H1 (cell line): ENCODE data around the gene ENDOU. TPM values are rescaled to one million over a fixed set of nuclear protein-coding genes. Genes with fewer than 3 reads are reported as not detected.

Source experiments
- CTCF ChIA-PET: fragments of 300-600 bp; sonication (Branson Sonifier 250); formaldehyde crosslinking; loops from one replicate; lab custom pipeline; 2021; ENCODE audit not compliant: partially characterized antibody; lab: Charles Lee
- POLR2A ChIA-PET: fragments of 300-600 bp; sonication (Branson Sonifier 250); formaldehyde crosslinking; loops from one replicate; lab custom pipeline; 2021; ENCODE audit warnings: inconsistent platforms; ENCODE audit not compliant: partially characterized antibody; lab: Charles Lee
- DNase-seq, 2 experiments: peaks; one replicate each; pipeline versions ENCODE4 v3.0.0 to v3.0.0-alpha.2; 2010 to 2022; ENCODE audit warnings: low spot score in 2 of 2, low read depth in 1 of 2, mixed read lengths in 1 of 2
- FAIRE-seq: peaks from 2 replicates; lab custom pipeline; 2011; peaks lifted over from hg19 to GRCh38; lab: Jason Lieb, UNC
- H2AFZ ChIP-seq: 2 replicates; pipeline ENCODE4 v1.8.1; 2012; ENCODE audit warnings: low read length, inconsistent platforms
- H2AK5ac ChIP-seq: 2 replicates; pipeline ENCODE4 v1.6.1; 2013; ENCODE audit warnings: low read depth, low read length
- H2BK120ac ChIP-seq: replicated peaks from 2 replicates; pipeline ENCODE3; 2013; ENCODE audit warnings: low read depth, low read length, inconsistent platforms
- H2BK12ac ChIP-seq: 2 replicates; pipeline ENCODE4 v1.6.1; 2013; ENCODE audit warnings: low read depth, low read length
- H2BK15ac ChIP-seq: 2 replicates; pipeline ENCODE4 v1.6.1; 2013; ENCODE audit warnings: low read length
- H2BK20ac ChIP-seq: 2 replicates; pipeline ENCODE4 v1.6.1; 2013; ENCODE audit warnings: low read length
- H2BK5ac ChIP-seq: 2 replicates; pipeline ENCODE4 v1.6.1; 2013; ENCODE audit warnings: low read depth, low read length
- H3K14ac ChIP-seq: 2 replicates; pipeline ENCODE4 v1.6.1; 2013; ENCODE audit warnings: inconsistent platforms; ENCODE audit not compliant: insufficient read length
- H3K18ac ChIP-seq: 2 replicates; pipeline ENCODE4 v1.6.1; 2013; ENCODE audit warnings: low read length; ENCODE audit errors: extremely low read depth
- H3K23ac ChIP-seq: 2 replicates; pipeline ENCODE4 v1.6.1; 2013; ENCODE audit warnings: inconsistent platforms; ENCODE audit not compliant: insufficient read length
- H3K23me2 ChIP-seq: 2 replicates; pipeline ENCODE4 v1.6.1; 2013; ENCODE audit warnings: low read depth, low read length
- H3K27ac ChIP-seq: 2 replicates; pipeline ENCODE4 v1.6.1; 2011; ENCODE audit warnings: low read depth, low read length, inconsistent platforms
- H3K27me3 ChIP-seq, 4 experiments: replicated peaks in 1 of 4; 1 replicate in 1 of 4; 2 replicates in 3 of 4; pipeline versions ENCODE4 v1.6.1 to v1.8.1; 2011 to 2013; ENCODE audit warnings: low read length in 3 of 4, mild to moderate bottlenecking in 3 of 4, inconsistent platforms in 2 of 4, mixed read lengths in 2 of 4, moderate library complexity in 1 of 4; ENCODE audit not compliant: control insufficient read depth in 3 of 4, insufficient read depth in 3 of 4; ENCODE audit errors: extremely low read depth in 1 of 4
- H3K36me3 ChIP-seq, 4 experiments: 2 replicates each; pipeline versions ENCODE4 v1.6.1 to v1.8.1; 2011 to 2013; ENCODE audit warnings: mild to moderate bottlenecking in 4 of 4, low read length in 3 of 4, moderate library complexity in 2 of 4, control low read depth in 1 of 4, inconsistent platforms in 1 of 4; ENCODE audit not compliant: insufficient read depth in 4 of 4, control insufficient read depth in 2 of 4
- H3K4ac ChIP-seq: replicated peaks from 2 replicates; pipeline ENCODE3; 2013; ENCODE audit warnings: low read length, low read depth, mixed read lengths, inconsistent platforms; ENCODE audit not compliant: insufficient read length
- H3K4me1 ChIP-seq, 4 experiments: replicated peaks in 1 of 4; 1 replicate in 1 of 4; 2 replicates in 3 of 4; pipeline versions ENCODE4 v1.6.1 to v1.8.1; 2011 to 2013; ENCODE audit warnings: low read length in 3 of 4, inconsistent platforms in 2 of 4, mixed read lengths in 1 of 4; ENCODE audit not compliant: insufficient read depth in 4 of 4, control insufficient read depth in 3 of 4
- H3K4me2 ChIP-seq, 2 experiments: 2 replicates each; pipeline versions ENCODE4 v1.6.1 to v1.8.1; 2011 to 2013; ENCODE audit warnings: low read depth in 2 of 2, low read length in 2 of 2, control low read depth in 1 of 2, inconsistent platforms in 1 of 2, mild to moderate bottlenecking in 1 of 2; ENCODE audit not compliant: insufficient read depth in 1 of 2
- H3K4me3 ChIP-seq, 4 experiments: fragments of 200-600, 300-600 bp in 1 of 4; sonication (generic), shearing (Covaris generic), sonication (Bioruptor Twin) in 1 of 4; 2 replicates each; pipeline versions ENCODE4 v1.5.1 to v1.8.1; 2011 to 2016; ENCODE audit warnings: low read length in 4 of 4, low read depth in 3 of 4, control low read depth in 2 of 4, inconsistent platforms in 2 of 4, mild to moderate bottlenecking in 2 of 4, mixed read lengths in 1 of 4, moderate library complexity in 1 of 4; ENCODE audit not compliant: insufficient read depth in 2 of 4; ENCODE audit errors: extremely low read depth in 1 of 4
- H3K56ac ChIP-seq: replicated peaks from 2 replicates; pipeline ENCODE3; 2013; ENCODE audit warnings: low read depth, mild to moderate bottlenecking, mixed read lengths, low read length, inconsistent platforms; ENCODE audit not compliant: insufficient read length
- H3K79me1 ChIP-seq: 2 replicates; pipeline ENCODE4 v1.6.1; 2013; ENCODE audit warnings: low read depth, low read length, control low read depth
- H3K79me2 ChIP-seq, 2 experiments: 2 replicates each; pipeline versions ENCODE4 v1.6.1 to v1.8.1; 2012 to 2013; ENCODE audit warnings: low read length in 2 of 2, mild to moderate bottlenecking in 2 of 2, inconsistent platforms in 1 of 2; ENCODE audit not compliant: insufficient read depth in 2 of 2, control insufficient read depth in 1 of 2
- H3K9ac ChIP-seq, 4 experiments: replicated peaks in 1 of 4; 1 replicate in 1 of 4; 2 replicates in 3 of 4; pipeline versions ENCODE4 v1.6.1 to v1.8.1; 2011 to 2013; ENCODE audit warnings: low read depth in 3 of 4, low read length in 3 of 4, control low read depth in 2 of 4, mild to moderate bottlenecking in 2 of 4, moderate library complexity in 2 of 4, inconsistent platforms in 1 of 4; ENCODE audit errors: extremely low read depth in 1 of 4
- H3K9me3 ChIP-seq, 2 experiments: 2 replicates each; pipeline versions ENCODE4 v1.6.1 to v1.8.1; 2012 to 2013; ENCODE audit warnings: mild to moderate bottlenecking in 2 of 2, moderate library complexity in 2 of 2, control low read depth in 1 of 2, inconsistent platforms in 1 of 2, low read depth in 1 of 2, low read length in 1 of 2, mixed read lengths in 1 of 2; ENCODE audit not compliant: insufficient read depth in 2 of 2
- H4K20me1 ChIP-seq, 2 experiments: replicated peaks in 1 of 2; 2 replicates each; pipeline versions ENCODE3 to v1.8.1; 2011 to 2013; ENCODE audit warnings: inconsistent platforms in 2 of 2, low read length in 2 of 2, mild to moderate bottlenecking in 1 of 2; ENCODE audit not compliant: insufficient read depth in 2 of 2, control insufficient read depth in 1 of 2
- H4K5ac ChIP-seq: 2 replicates; pipeline ENCODE4 v1.6.1; 2013; ENCODE audit warnings: low read length, low read depth, mixed read lengths, inconsistent platforms; ENCODE audit not compliant: insufficient read length
- H4K8ac ChIP-seq: 2 replicates; pipeline ENCODE4 v1.8.0; 2013; ENCODE audit warnings: mild to moderate bottlenecking, moderate library complexity, low read length, inconsistent platforms; ENCODE audit not compliant: insufficient read depth; ENCODE audit errors: extremely low read depth
- H4K91ac ChIP-seq: replicated peaks from 2 replicates; pipeline ENCODE3; 2013; ENCODE audit warnings: low read length, mixed read lengths, inconsistent platforms; ENCODE audit not compliant: insufficient read length
- EP300 ChIP-seq, 2 experiments: IDR thresholded peaks; 1 replicate in 1 of 2; 2 replicates in 1 of 2; pipeline ENCODE4 v1.6.1; 2011 to 2012; ENCODE audit warnings: low read depth in 2 of 2, low read length in 2 of 2, mild to moderate bottlenecking in 2 of 2, borderline replicate concordance in 1 of 2, inconsistent platforms in 1 of 2, moderate library complexity in 1 of 2
- HDAC6 ChIP-seq: IDR thresholded peaks from one replicate; pipeline ENCODE4 v1.7.1; 2012; ENCODE audit warnings: low read depth, mild to moderate bottlenecking, inconsistent platforms, low read length, moderate library complexity
- SAP30 ChIP-seq: fragments of 300-600 bp; sonication (generic); IDR thresholded peaks from 2 replicates; pipeline ENCODE4 v1.7.1; 2012; ENCODE audit warnings: low read length, moderate library complexity, mild to moderate bottlenecking, inconsistent platforms; ENCODE audit not compliant: insufficient read depth, insufficient replicate concordance
- SIN3A ChIP-seq, 2 experiments: IDR thresholded peaks in 1 of 2; conservative IDR thresholded peaks in 1 of 2; 2 replicates each; pipeline ENCODE4 v1.6.1; 2011 to 2012; ENCODE audit warnings: low read length in 2 of 2, improper control_type of control experiment in 1 of 2, low read depth in 1 of 2, mild to moderate bottlenecking in 1 of 2
- SIRT6 ChIP-seq: IDR thresholded peaks from one replicate; pipeline ENCODE4 v1.7.1; 2012; ENCODE audit warnings: low read length, inconsistent platforms
- SP4 ChIP-seq: IDR thresholded peaks from 2 replicates; pipeline ENCODE4 v1.6.1; 2012; ENCODE audit warnings: low read length, inconsistent platforms
- TCF12 ChIP-seq: IDR thresholded peaks from 2 replicates; pipeline ENCODE4 v1.6.1; 2011; ENCODE audit warnings: low read depth, mild to moderate bottlenecking, low read length
- USF2 ChIP-seq: IDR thresholded peaks from 2 replicates; pipeline ENCODE4 v1.6.1; 2011; ENCODE audit warnings: low read length, improper control_type of control experiment
- ZNF274 ChIP-seq: IDR thresholded peaks from 2 replicates; pipeline ENCODE4 v1.7.0; 2012; ENCODE audit warnings: low read length, borderline replicate concordance; ENCODE audit errors: extremely low read depth
- WGBS, 2 experiments: shearing (Covaris generic) in 1 of 2; methylation state at CpG; one replicate each; pipeline versions ENCODE4 v1.1.6 to v1.1.7; 2013 to 2015; ENCODE audit warnings: low lambda C conversion rate in 2 of 2, mixed read lengths in 2 of 2, inconsistent platforms in 1 of 2, low coverage in 1 of 2, missing lambda C conversion rate in 1 of 2; ENCODE audit not compliant: insufficient replicate concordance in 2 of 2, insufficient coverage in 1 of 2, insufficient read length in 1 of 2; ENCODE audit errors: extremely low coverage in 1 of 2, missing lambda C conversion rate in 1 of 2; 5-methylcytosine and 5-hydroxymethylcytosine counted together
- polyA plus RNA-seq, 7 experiments: library from polyadenylated mRNA; depleted of rRNA in 3 of 7; stranded (reverse) in 5 of 7; unstranded in 2 of 7; fragments of >200 nt in 5 of 7; fragments of 200-250 nt in 2 of 7; gene quantifications; 1 replicate in 5 of 7; 2 replicates in 1 of 7; 4 replicates in 1 of 7; pipeline versions ENCODE4 v1.2.1 to v1.2.3, GENCODE V29; 2011 to 2013; ENCODE audit warnings: missing spikeins in 2 of 7, mixed read lengths in 2 of 7
- total RNA-seq: library from RNA; stranded (reverse); fragmentation: NEBNext Ultra II Directional; extraction: Animal tissue kit (Norgen Biotek cat#: 25700); gene quantifications from 2 replicates; pipeline ENCODE4 v1.2.1, GENCODE V29; 2021
- TF ChIP-seq, protein P1 (sequence below): IDR thresholded peaks from 2 replicates; pipeline ENCODE4 v1.6.1; 2012; ENCODE audit warnings: low read length, inconsistent platforms

ENDOU gene
- total and polyA plus RNA-seq, 2 of the 8 experiments (the other 6 are each of a cell fraction or from before 2014, with no cell fraction given): not detected

- no peaks in the 10 kb centered on the region for H3K79me1 ChIP-seq
- no peak overlapping the region for H3K18ac ChIP-seq
- no peak overlapping the region for H2BK20ac ChIP-seq
- H3K27ac ChIP-seq: no peak overlapping the region
- H3K4me2 ChIP-seq: no peak overlapping the region
- no peak overlapping the region for H2BK12ac ChIP-seq
- peaks cover 0 to 6% (median 3%) of the 10 kb centered on the region in 4 experiments; a peak in 3 of 7 replicates for H3K27me3 ChIP-seq
- H2BK120ac ChIP-seq: no peak overlapping the region
- H4K20me1 ChIP-seq: no peaks in the 10 kb centered on the region
- no peak overlapping the region for H2BK15ac ChIP-seq
- H4K8ac ChIP-seq: no peak overlapping the region
- POLR2A ChIA-PET: no interaction called here
- no peak overlapping the region for H4K91ac ChIP-seq
- H2BK5ac ChIP-seq: no peak overlapping the region
- H3K36me3 ChIP-seq: no peaks in the 10 kb centered on the region
- H2AFZ ChIP-seq: no peak overlapping the region
- no peaks in the 10 kb centered on the region for H3K79me2 ChIP-seq
- H3K4ac ChIP-seq: no peak overlapping the region
- no peak overlapping the region for H3K56ac ChIP-seq
- no peak overlapping the region for H2AK5ac ChIP-seq
- H3K23ac ChIP-seq: no peak overlapping the region
- CTCF ChIA-PET: interaction anchor here (2.6 to 64.6 kb wide), 3 partner anchors 22 to 126 kb away, joined by 9 to 2442 read pairs (median 460); partner anchors contain the start of genes ENDOU and SLC48A1
- H3K9me3 ChIP-seq: no peaks in the 10 kb centered on the region
- peaks cover 0 to 6% (median 2%) of the 10 kb centered on the region in 4 experiments; a peak in 1 of 7 replicates for H3K4me1 ChIP-seq
- DNase-seq: no peak
- H3K4me3 ChIP-seq: no peak overlapping the region
- no peak overlapping the region for H3K9ac ChIP-seq
- no peak for FAIRE-seq
- H3K23me2 ChIP-seq: no peaks in the 10 kb centered on the region
- H4K5ac ChIP-seq: no peak overlapping the region
- 93% methylated on average over 6 of the region's 6 CpGs; no CpG with 5 or more reads in 1 of the 2 experiments for WGBS, 2 experiments
- H3K14ac ChIP-seq: no peak overlapping the region
- TF ChIP-seq TCF12 (no peak), ZNF274 (no peak), SAP30 (no peak), HDAC6 (no peak), SP4 (no peak), SIN3A (conservative IDR thresholded peaks at IDR 0.05 in 1 of 2, IDR thresholded peaks at IDR 0.05 in 1 of 2; ENCODE audit: low read depth in 1 of 2, low read length in 2 of 2) (no peak), USF2 (no peak), EP300 (IDR thresholded peaks at IDR 0.05; ENCODE audit: borderline replicate concordance in 1 of 2, low read depth in 2 of 2, low read length in 2 of 2) (no peak), SIRT6 (no peak)
- TF ChIP-seq, protein P1, sequence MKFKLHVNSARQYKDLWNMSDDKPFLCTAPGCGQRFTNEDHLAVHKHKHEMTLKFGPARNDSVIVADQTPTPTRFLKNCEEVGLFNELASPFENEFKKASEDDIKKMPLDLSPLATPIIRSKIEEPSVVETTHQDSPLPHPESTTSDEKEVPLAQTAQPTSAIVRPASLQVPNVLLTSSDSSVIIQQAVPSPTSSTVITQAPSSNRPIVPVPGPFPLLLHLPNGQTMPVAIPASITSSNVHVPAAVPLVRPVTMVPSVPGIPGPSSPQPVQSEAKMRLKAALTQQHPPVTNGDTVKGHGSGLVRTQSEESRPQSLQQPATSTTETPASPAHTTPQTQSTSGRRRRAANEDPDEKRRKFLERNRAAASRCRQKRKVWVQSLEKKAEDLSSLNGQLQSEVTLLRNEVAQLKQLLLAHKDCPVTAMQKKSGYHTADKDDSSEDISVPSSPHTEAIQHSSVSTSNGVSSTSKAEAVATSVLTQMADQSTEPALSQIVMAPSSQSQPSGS: no peak
These were observed 13.1 kb downstream of the ENDOU start for GRCh38 chr12:47712171-47712570.
